Measurements from ENCODE around the gene SACM1L.

Gene SACM1L

DNA sequence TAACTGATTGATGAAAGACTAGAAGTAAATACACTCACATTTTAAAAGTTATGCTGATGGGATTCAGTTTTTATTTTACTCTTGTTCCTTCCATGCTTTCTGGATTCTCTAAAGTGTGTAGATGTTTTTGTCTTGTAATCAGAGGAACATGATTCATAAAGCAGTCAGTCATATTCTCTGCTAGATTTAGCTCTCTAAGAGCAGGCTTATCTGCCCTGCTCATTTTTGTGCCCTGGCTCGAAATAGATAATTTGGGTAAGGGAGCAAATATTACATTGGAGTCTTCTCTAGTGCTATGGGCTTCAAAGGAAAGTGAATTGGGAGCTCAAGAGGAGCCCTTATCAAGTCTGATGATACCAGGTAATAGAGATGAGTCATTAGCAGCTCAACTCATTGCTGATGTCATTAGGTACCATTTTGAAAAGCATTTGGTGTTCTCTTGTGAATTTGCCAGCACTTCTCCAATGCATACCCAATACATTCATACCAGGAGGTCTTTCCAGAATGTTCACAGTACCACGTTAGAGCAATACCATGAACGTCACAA, 27.7 kb downstream of the SACM1L start:
- H2BK120ac ChIP-seq (ENCODE audit: low read depth, low read length), result no peak overlapping the region
- no peak overlapping the region for H4K8ac ChIP-seq (ENCODE audit: low read depth, low read length)
- H2AFZ ChIP-seq (ENCODE audit: low read length), result no peak overlapping the region
- H4K91ac ChIP-seq (ENCODE audit: low read depth, low read length, poor library complexity), result no peak overlapping the region
- DNase-seq (ENCODE audit: low spot score), result no peak
- H3K18ac ChIP-seq (ENCODE audit: low read length), result no peak overlapping the region
- H3K4me2 ChIP-seq (ENCODE audit: insufficient read depth, low read length, poor library complexity, severe bottlenecking), result no peak overlapping the region
- no peak overlapping the region for H3K14ac ChIP-seq (ENCODE audit: low read length)
- no peak overlapping the region for H3K23ac ChIP-seq (ENCODE audit: low read depth, low read length, poor library complexity)
- H2BK5ac ChIP-seq (ENCODE audit: low read length), result no peak overlapping the region
- WGBS, 2 donors (ENCODE audit: extremely low coverage in 2 of 2, insufficient read length in 2 of 2, insufficient replicate concordance in 1 of 2), result no CpG with 5 or more reads among the region's 3 CpGs
- H3K79me1 ChIP-seq (ENCODE audit: low read depth, low read length), result no peaks in the 10 kb centered on the region
- no peaks in the 10 kb centered on the region for H3K9me3 ChIP-seq (replicated peaks in 1 of 2; ENCODE audit: control insufficient read depth in 2 of 2, insufficient read depth in 1 of 2, low read depth in 1 of 2, low read length in 2 of 2)
- H3K27me3 ChIP-seq (ENCODE audit: control insufficient read depth in 3 of 3, insufficient read depth in 3 of 3, low read depth in 1 of 3, low read length in 3 of 3), result no peaks in the 10 kb centered on the region
- peaks cover 4 to 77% of the 10 kb centered on the region in 2 donors for H3K36me3 ChIP-seq (replicated peaks in 1 of 2; ENCODE audit: control insufficient read depth in 2 of 2, insufficient read depth in 2 of 2, low read length in 2 of 2)
- no peak overlapping the region for H3K4me3 ChIP-seq (ENCODE audit: low read length in 2 of 2)
- no peak overlapping the region for H2AK5ac ChIP-seq (ENCODE audit: low read depth, low read length)
- no peak overlapping the region for H3K4ac ChIP-seq (ENCODE audit: low read length)
- H2BK12ac ChIP-seq (ENCODE audit: low read length), result no peak overlapping the region
- no peaks in the 10 kb centered on the region for H3K4me1 ChIP-seq (ENCODE audit: control insufficient read depth in 2 of 2, insufficient read depth in 1 of 2, low read depth in 1 of 2, low read length in 2 of 2)
- no peak overlapping the region for H3K27ac ChIP-seq (replicated peaks; ENCODE audit: low read length)
- no peak overlapping the region for H2BK15ac ChIP-seq (ENCODE audit: low read length)
- no peak overlapping the region for H3K9ac ChIP-seq (ENCODE audit: low read depth, low read length, poor library complexity)

DNA sequence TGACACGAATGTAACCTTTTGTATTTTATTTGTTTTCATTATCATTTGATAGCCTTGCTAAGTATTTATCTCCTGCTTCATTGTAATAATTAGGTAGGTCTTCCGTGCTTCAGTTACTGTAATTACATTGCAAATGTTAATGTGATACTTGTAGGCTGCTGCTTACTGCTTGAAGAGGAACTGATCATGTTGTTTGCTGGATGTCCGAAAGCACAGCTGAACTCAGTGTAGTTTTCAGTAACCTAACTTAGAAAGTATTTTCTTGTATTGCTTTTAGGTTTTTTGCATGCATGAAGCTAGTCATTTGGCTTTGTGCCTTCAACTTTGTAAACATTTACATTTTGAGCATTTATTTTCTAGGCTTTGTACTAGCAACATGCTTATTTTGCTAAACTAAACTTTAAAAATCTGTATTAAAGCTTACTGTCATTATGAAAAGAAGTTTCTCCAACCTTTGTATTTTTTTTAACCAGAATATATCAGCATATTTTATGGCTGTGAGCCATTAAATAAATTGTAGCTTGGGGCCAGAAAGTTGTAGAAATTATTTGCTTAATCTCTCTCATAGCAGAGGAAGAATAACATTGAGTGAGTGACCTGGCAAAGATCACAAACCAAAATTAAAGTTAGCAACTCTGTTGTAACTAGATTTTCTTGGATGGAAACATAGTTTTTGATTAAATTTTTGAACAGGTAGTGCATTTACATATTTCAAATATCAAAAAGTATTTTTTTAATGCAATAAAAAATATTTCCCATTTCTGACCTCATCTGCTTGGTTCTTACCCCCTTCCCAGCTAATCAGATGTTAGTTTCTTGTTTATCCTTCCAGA, 30.7 kb downstream of the SACM1L start:
- no peak overlapping the region for H3K14ac ChIP-seq (ENCODE audit: low read length)
- H2AK5ac ChIP-seq (ENCODE audit: low read depth, low read length), result no peak overlapping the region
- H3K4ac ChIP-seq (ENCODE audit: low read length), result no peak overlapping the region
- no peak overlapping the region for H4K91ac ChIP-seq (ENCODE audit: low read depth, low read length, poor library complexity)
- H2BK12ac ChIP-seq (ENCODE audit: low read length), result no peak overlapping the region
- no peak overlapping the region for H2BK15ac ChIP-seq (ENCODE audit: low read length)
- H3K36me3 ChIP-seq (replicated peaks in 1 of 2; ENCODE audit: control insufficient read depth in 2 of 2, insufficient read depth in 2 of 2, low read length in 2 of 2), result peaks cover 11 to 78% of the 10 kb centered on the region in 2 donors
- no peak overlapping the region for H3K4me3 ChIP-seq (ENCODE audit: low read length in 2 of 2)
- no peak overlapping the region for H3K9ac ChIP-seq (ENCODE audit: low read depth, low read length, poor library complexity)
- no peak overlapping the region for H2BK5ac ChIP-seq (ENCODE audit: low read length)
- no peaks in the 10 kb centered on the region for H3K9me3 ChIP-seq (replicated peaks in 1 of 2; ENCODE audit: control insufficient read depth in 2 of 2, insufficient read depth in 1 of 2, low read depth in 1 of 2, low read length in 2 of 2)
- no peak overlapping the region for H2AFZ ChIP-seq (ENCODE audit: low read length)
- no peaks in the 10 kb centered on the region for H3K79me1 ChIP-seq (ENCODE audit: low read depth, low read length)
- no peak overlapping the region for H2BK120ac ChIP-seq (ENCODE audit: low read depth, low read length)
- H3K23ac ChIP-seq (ENCODE audit: low read depth, low read length, poor library complexity), result no peak overlapping the region
- no peak overlapping the region for H3K27ac ChIP-seq (replicated peaks; ENCODE audit: low read length)
- H4K8ac ChIP-seq (ENCODE audit: low read depth, low read length), result no peak overlapping the region
- H3K27me3 ChIP-seq (ENCODE audit: control insufficient read depth in 3 of 3, insufficient read depth in 3 of 3, low read depth in 1 of 3, low read length in 3 of 3), result no peaks in the 10 kb centered on the region
- no CpG with 5 or more reads among the region's 3 CpGs for WGBS, 2 donors (ENCODE audit: extremely low coverage in 2 of 2, insufficient read length in 2 of 2, insufficient replicate concordance in 1 of 2)
- no peak overlapping the region for H3K18ac ChIP-seq (ENCODE audit: low read length)
- no peaks in the 10 kb centered on the region for H3K4me1 ChIP-seq (ENCODE audit: control insufficient read depth in 2 of 2, insufficient read depth in 1 of 2, low read depth in 1 of 2, low read length in 2 of 2)
- no peak overlapping the region for H3K4me2 ChIP-seq (ENCODE audit: insufficient read depth, low read length, poor library complexity, severe bottlenecking)
- no peak for DNase-seq (ENCODE audit: low spot score)

DNA sequence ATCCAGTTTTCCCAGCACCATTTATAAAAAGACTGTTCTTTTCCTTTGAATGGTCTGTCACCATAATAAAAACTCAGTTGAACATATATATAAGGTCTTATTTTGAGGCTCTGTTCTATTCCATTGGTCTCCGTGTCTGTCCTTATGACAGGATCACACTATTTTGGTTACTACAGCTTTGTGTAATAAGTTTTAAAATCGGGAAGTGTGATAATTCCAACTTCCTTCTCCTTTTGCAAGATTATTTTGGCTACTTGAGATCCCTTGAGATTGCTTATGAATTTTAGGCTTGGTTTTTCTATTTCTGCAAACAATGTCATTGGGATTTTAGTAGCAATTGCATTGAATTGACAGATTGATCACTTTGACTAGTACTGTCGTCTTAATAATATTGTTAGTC, 35.7 kb downstream of the SACM1L start:
- H2AFZ ChIP-seq (ENCODE audit: low read length), result no peak overlapping the region
- H3K9me3 ChIP-seq (replicated peaks in 1 of 2; ENCODE audit: control insufficient read depth in 2 of 2, insufficient read depth in 1 of 2, low read depth in 1 of 2, low read length in 2 of 2), result no peaks in the 10 kb centered on the region
- H3K4me2 ChIP-seq (ENCODE audit: insufficient read depth, low read length, poor library complexity, severe bottlenecking), result no peak overlapping the region
- H2BK12ac ChIP-seq (ENCODE audit: low read length), result no peak overlapping the region
- H3K14ac ChIP-seq (ENCODE audit: low read length), result no peak overlapping the region
- no peaks in the 10 kb centered on the region for H3K79me1 ChIP-seq (ENCODE audit: low read depth, low read length)
- H2BK15ac ChIP-seq (ENCODE audit: low read length), result no peak overlapping the region
- no peak overlapping the region for H2AK5ac ChIP-seq (ENCODE audit: low read depth, low read length)
- no peak overlapping the region for H3K27ac ChIP-seq (replicated peaks; ENCODE audit: low read length)
- H3K4ac ChIP-seq (ENCODE audit: low read length), result no peak overlapping the region
- H3K9ac ChIP-seq (ENCODE audit: low read depth, low read length, poor library complexity), result no peak overlapping the region
- H3K27me3 ChIP-seq (ENCODE audit: control insufficient read depth in 3 of 3, insufficient read depth in 3 of 3, low read depth in 1 of 3, low read length in 3 of 3), result no peaks in the 10 kb centered on the region
- no peak overlapping the region for H2BK5ac ChIP-seq (ENCODE audit: low read length)
- H3K4me3 ChIP-seq (ENCODE audit: low read length in 2 of 2), result no peak overlapping the region
- no peak overlapping the region for H2BK120ac ChIP-seq (ENCODE audit: low read depth, low read length)
- H3K4me1 ChIP-seq (ENCODE audit: control insufficient read depth in 2 of 2, insufficient read depth in 1 of 2, low read depth in 1 of 2, low read length in 2 of 2), result no peaks in the 10 kb centered on the region
- H3K36me3 ChIP-seq (replicated peaks in 1 of 2; ENCODE audit: control insufficient read depth in 2 of 2, insufficient read depth in 2 of 2, low read length in 2 of 2), result peaks cover 8 to 78% of the 10 kb centered on the region in 2 donors
- H4K8ac ChIP-seq (ENCODE audit: low read depth, low read length), result no peak overlapping the region
- DNase-seq (ENCODE audit: low spot score), result no peak
- H4K91ac ChIP-seq (ENCODE audit: low read depth, low read length, poor library complexity), result no peak overlapping the region
- no peak overlapping the region for H3K23ac ChIP-seq (ENCODE audit: low read depth, low read length, poor library complexity)
- WGBS, 2 donors (ENCODE audit: extremely low coverage in 2 of 2, insufficient read length in 2 of 2, insufficient replicate concordance in 1 of 2), result no CpG with 5 or more reads among the region's 3 CpGs
- no peak overlapping the region for H3K18ac ChIP-seq (ENCODE audit: low read length)

DNA sequence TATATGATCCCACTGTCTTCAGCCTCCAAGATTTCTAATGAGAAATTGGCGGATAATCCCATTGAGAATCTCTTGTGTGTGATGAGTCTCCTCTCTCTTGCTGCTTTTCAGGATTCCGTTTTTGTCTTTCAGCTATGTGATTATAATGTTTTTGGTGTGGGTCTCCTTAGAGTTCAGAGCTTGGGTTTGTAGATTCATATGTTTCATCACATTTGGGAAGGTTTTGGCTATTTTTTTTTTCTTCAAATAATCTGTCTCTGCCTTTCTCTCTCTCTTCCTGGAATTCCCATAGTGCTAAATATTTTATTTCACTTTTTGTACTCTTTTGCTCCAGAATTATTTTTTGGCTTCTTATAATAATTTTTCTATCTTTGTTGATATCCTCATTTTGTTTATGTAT, 40.4 kb downstream of the SACM1L start:
- Histone ChIP-seq H4K91ac (ENCODE audit: low read depth, low read length, poor library complexity) (no peak overlapping the region), H3K14ac (ENCODE audit: low read length) (no peak overlapping the region), H2AFZ (ENCODE audit: low read length) (no peak overlapping the region), H3K4me2 (ENCODE audit: insufficient read depth, low read length, poor library complexity, severe bottlenecking) (no peak overlapping the region), H2BK12ac (ENCODE audit: low read length) (no peak overlapping the region), H3K4me1 (ENCODE audit: control insufficient read depth in 2 of 2, insufficient read depth in 1 of 2, low read depth in 1 of 2, low read length in 2 of 2) (no peaks in the 10 kb centered on the region), H3K18ac (ENCODE audit: low read length) (no peak overlapping the region), H3K9ac (ENCODE audit: low read depth, low read length, poor library complexity) (no peak overlapping the region), H2AK5ac (ENCODE audit: low read depth, low read length) (no peak overlapping the region), H3K4me3 (ENCODE audit: low read length in 2 of 2) (no peak overlapping the region), H3K27me3 (ENCODE audit: control insufficient read depth in 3 of 3, insufficient read depth in 3 of 3, low read depth in 1 of 3, low read length in 3 of 3) (no peaks in the 10 kb centered on the region), H3K4ac (ENCODE audit: low read length) (no peak overlapping the region), H3K23ac (ENCODE audit: low read depth, low read length, poor library complexity) (no peak overlapping the region), H2BK5ac (ENCODE audit: low read length) (no peak overlapping the region), H3K79me1 (ENCODE audit: low read depth, low read length) (no peaks in the 10 kb centered on the region), H4K8ac (ENCODE audit: low read depth, low read length) (no peak overlapping the region), H3K27ac (replicated peaks; ENCODE audit: low read length) (no peak overlapping the region), H3K9me3 (replicated peaks in 1 of 2; ENCODE audit: control insufficient read depth in 2 of 2, insufficient read depth in 1 of 2, low read depth in 1 of 2, low read length in 2 of 2) (no peaks in the 10 kb centered on the region), H2BK15ac (ENCODE audit: low read length) (no peak overlapping the region), H2BK120ac (ENCODE audit: low read depth, low read length) (no peak overlapping the region), H3K36me3 (replicated peaks in 1 of 2; ENCODE audit: control insufficient read depth in 2 of 2, insufficient read depth in 2 of 2, low read length in 2 of 2) (peaks cover 8 to 84% of the 10 kb centered on the region in 2 donors)
- DNase-seq (ENCODE audit: low spot score), result no peak
- no CpG with 5 or more reads among the region's 2 CpGs for WGBS, 2 donors (ENCODE audit: extremely low coverage in 2 of 2, insufficient read length in 2 of 2, insufficient replicate concordance in 1 of 2)

All from neuronal stem cell (in vitro differentiated cells).